Duodenal mucosa (tissue), 2 donors: ENCODE results near the gene UNC13B.

Source experiments
- H3K27ac ChIP-seq: one replicate; pipeline ENCODE4 v1.7.0; 2013; ENCODE audit warnings: low read depth, low read length
- H3K27me3 ChIP-seq, 2 donors: one replicate each; pipeline ENCODE4 v1.7.0; 2013; ENCODE audit warnings: low read length in 2 of 2, control low read depth in 1 of 2; ENCODE audit not compliant: insufficient read depth in 2 of 2, control insufficient read depth in 1 of 2
- H3K36me3 ChIP-seq, 2 donors: one replicate each; pipeline ENCODE4 v1.7.0; 2013; ENCODE audit warnings: low read length in 2 of 2, control low read depth in 1 of 2; ENCODE audit not compliant: insufficient read depth in 2 of 2, control insufficient read depth in 1 of 2
- H3K4me1 ChIP-seq, 2 donors: one replicate each; pipeline ENCODE4 v1.7.0; 2013; ENCODE audit warnings: low read length in 2 of 2, control low read depth in 1 of 2; ENCODE audit not compliant: insufficient read depth in 2 of 2, control insufficient read depth in 1 of 2
- H3K4me3 ChIP-seq, 2 donors: one replicate each; pipeline ENCODE4 v1.7.0; 2013; ENCODE audit warnings: low read length in 2 of 2, low read depth in 1 of 2
- H3K9ac ChIP-seq, 2 donors: one replicate each; pipeline ENCODE4 v1.7.0; 2013; ENCODE audit warnings: low read length in 2 of 2, low read depth in 1 of 2
- H3K9me3 ChIP-seq, 2 donors: one replicate each; pipeline ENCODE4 v1.7.0; 2013; ENCODE audit warnings: low read length in 2 of 2, control low read depth in 1 of 2; ENCODE audit not compliant: control insufficient read depth in 1 of 2

UNC13B gene

DNA sequence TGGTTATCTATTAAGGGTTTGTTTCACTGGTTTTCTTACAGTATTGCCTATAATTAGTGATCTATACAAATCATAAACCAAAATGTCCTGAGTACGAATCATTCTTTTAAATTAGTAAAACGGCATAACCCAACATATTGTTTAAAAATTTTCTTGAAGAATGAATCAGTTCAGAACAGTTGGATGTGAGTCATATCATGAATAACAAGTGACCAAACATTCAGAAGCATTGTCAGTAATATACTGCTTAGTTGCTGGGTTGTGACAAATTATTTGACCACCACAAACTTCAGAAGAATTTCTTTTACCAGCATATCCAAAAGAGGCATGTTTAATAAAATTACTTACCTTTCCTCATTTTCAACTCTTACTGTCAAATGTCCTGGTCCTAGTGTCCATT is 111.2 kb downstream of the UNC13B start:
- Histone ChIP-seq H3K9ac (no peak overlapping the region), H3K4me1 (no peaks in the 10 kb centered on the region), H3K27ac (no peak overlapping the region), H3K27me3 (no peaks in the 10 kb centered on the region), H3K9me3 (no peaks in the 10 kb centered on the region), H3K4me3 (no peak overlapping the region), H3K36me3 (no peaks in the 10 kb centered on the region)

DNA sequence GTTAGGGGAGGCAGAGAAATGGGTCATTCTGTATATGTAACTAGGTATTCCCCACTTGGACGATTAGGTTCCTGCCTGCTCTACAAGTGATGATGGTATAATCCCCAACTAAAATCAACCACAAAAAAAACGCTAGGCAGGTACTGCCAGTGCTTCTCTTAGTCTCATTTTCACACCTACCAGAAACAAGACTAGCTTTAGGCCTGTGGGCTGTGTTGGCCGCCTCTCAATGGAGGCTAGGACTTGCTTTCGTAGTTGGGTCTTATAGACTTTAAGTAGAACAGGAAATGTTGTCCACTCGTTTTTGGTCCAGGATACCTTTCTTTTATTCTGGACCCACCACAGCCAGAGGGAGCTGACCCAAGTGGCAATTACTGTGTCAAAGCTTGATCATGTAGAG is 111.8 kb downstream of the UNC13B start:
- no peak overlapping the region for H3K4me3 ChIP-seq
- H3K27ac ChIP-seq, result no peak overlapping the region
- no peak overlapping the region for H3K9ac ChIP-seq
- no peaks in the 10 kb centered on the region for H3K36me3 ChIP-seq
- no peaks in the 10 kb centered on the region for H3K4me1 ChIP-seq
- no peaks in the 10 kb centered on the region for H3K27me3 ChIP-seq
- H3K9me3 ChIP-seq, result no peaks in the 10 kb centered on the region

DNA sequence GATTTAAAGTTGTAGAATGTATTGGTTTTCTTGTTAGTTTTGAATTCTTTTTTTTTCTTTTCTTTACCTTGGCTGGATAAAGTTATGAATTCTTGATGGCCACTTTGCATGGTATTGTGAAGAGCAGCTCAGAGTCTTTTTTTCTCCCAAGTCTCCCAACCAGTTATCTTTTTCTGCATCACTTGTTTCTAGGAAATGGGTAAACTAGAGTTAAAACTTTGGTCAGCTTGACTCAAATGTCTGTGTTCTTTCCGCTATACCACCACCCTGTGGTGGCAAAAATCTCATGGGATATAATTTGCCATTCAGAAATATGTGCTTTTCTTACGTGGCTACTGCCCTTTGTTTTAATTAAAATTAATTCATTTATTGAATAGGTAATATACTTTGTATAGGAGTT is 113.2 kb downstream of the UNC13B start:
- Histone ChIP-seq H3K4me3 (no peak overlapping the region), H3K27me3 (no peaks in the 10 kb centered on the region), H3K9ac (no peak overlapping the region), H3K9me3 (no peaks in the 10 kb centered on the region), H3K36me3 (no peaks in the 10 kb centered on the region), H3K4me1 (no peaks in the 10 kb centered on the region), H3K27ac (no peak overlapping the region)

DNA sequence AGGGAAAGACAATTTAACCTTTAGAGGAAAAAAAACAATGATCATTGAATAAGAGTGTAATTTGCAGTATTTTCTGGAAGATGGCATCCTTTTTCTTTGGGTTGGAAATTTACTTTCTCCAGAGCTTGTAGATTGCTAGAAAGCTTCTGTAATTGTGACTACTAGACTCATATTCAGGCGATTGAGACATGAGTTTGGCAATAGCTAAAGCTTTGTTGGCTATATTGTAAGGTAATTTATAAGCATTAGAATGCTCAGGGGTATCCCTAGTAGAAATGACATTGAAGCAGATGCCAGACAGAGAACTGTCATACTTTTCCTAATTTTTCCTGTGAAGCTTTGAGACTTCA is 115.3 kb downstream of the UNC13B start:
- Histone ChIP-seq H3K36me3 (no peaks in the 10 kb centered on the region), H3K4me3 (peak overlapping the region; percentile 45 to 46), H3K4me1 (no peaks in the 10 kb centered on the region), H3K9ac (no peak overlapping the region), H3K27ac (no peak overlapping the region), H3K27me3 (no peaks in the 10 kb centered on the region), H3K9me3 (no peaks in the 10 kb centered on the region)

DNA sequence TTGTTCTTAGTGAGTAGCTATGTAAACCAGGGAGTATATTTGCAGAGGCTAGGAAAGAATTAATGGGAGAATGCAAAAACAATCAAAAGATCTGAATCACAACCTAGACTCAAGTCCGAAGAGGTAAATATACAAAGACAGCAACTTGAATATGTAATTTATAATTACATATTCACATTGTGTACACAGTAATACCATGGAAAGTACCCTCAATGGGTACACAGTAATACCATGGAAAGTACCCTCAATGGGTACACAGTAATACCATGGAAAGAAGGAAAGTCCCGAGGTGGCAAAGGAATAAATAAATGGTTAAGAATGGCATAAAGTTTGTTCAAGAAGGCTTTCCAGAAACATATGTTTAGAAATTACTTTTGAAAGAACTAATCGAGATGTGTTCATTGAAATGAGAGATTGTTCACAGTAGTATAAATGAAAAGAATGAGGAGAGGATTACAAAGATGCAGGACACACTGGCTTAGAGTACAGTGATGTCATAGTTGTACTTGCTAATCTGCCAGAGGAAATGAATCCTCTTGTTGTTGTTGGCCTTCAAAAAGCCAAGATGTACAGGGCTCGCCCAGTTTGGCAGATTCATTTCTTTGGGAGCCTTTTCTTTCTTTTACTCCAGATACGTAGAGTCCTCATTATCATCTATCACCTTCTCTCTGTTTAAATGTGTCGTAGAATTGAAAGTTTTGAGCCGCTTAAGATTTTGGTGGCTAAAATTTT is 116.0 kb downstream of the UNC13B start:
- no peak overlapping the region for H3K9ac ChIP-seq
- H3K36me3 ChIP-seq, result no peaks in the 10 kb centered on the region
- H3K27me3 ChIP-seq, result no peaks in the 10 kb centered on the region
- H3K4me3 ChIP-seq, result no peak overlapping the region
- H3K4me1 ChIP-seq, result no peaks in the 10 kb centered on the region
- no peak overlapping the region for H3K27ac ChIP-seq
- H3K9me3 ChIP-seq, result no peaks in the 10 kb centered on the region

DNA sequence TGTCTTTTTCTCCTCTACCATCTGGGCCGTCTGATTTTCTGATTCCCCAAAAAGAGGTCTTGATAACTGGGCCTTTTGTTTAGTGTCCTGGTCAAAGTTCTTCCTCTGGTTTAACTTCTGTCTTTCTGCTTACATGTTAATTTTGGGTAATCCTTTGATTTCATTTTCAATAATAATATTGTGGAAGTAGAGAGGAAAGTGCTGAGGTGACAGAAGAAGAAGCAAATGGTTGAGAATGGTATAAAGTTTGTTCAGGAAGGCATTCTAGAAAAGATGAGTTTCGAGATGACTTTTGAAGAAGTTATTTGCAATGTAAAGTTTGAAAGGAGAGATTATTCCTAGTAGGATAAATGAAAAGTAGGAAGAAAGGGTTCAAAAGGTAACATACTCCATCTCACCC is 118.1 kb downstream of the UNC13B start:
- Histone ChIP-seq H3K9me3 (no peaks in the 10 kb centered on the region), H3K27ac (no peak overlapping the region)

DNA sequence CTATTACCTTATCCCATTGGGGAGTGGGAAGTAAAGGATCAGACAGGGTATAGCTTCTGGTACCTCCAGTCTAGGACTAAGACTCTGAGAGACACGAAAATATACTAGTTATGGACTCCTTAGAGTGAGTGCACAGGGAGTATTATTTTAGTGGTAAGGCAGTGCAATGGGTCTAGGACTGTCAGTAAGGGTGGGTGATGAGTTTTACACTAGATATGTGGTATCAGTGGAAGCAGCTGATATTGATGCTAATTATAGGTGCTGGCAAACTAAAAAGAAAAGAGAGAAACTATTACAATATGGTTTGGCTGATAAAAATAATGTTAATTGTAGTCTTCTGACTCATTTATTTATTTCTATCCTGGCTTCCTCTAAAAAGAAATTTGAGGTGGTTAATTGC is 118.6 kb downstream of the UNC13B start:
- no peaks in the 10 kb centered on the region for H3K4me1 ChIP-seq
- H3K9me3 ChIP-seq, result no peaks in the 10 kb centered on the region
- no peak overlapping the region for H3K9ac ChIP-seq
- H3K27me3 ChIP-seq, result no peaks in the 10 kb centered on the region
- no peak overlapping the region for H3K27ac ChIP-seq
- no peaks in the 10 kb centered on the region for H3K36me3 ChIP-seq
- no peak overlapping the region for H3K4me3 ChIP-seq

More for the DNA sequence above, 118.1 kb downstream of the UNC13B start:
- Histone ChIP-seq H3K4me1 (no peaks in the 10 kb centered on the region), H3K4me3 (no peak overlapping the region), H3K27me3 (no peaks in the 10 kb centered on the region), H3K36me3 (no peaks in the 10 kb centered on the region), H3K9ac (no peak overlapping the region)

DNA sequence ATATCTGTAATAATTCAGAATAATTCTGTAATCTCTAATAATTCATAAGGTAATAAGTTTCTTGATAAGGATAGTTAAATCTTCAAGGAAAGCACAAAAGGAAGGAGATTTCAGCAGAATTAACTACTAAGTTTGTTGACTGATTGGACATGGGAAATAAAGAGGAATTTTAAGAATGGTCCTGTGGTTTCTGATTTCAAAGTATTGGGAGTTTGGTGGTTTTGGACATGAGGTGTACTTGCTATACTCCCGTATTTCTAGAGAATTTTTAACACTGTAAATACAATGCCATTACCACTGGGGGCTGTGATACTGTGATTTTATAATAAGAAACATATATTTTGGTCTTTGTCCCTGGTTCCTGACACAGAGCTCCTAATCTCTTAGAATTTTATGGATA is 123.9 kb downstream of the UNC13B start:
- H3K9ac ChIP-seq, result no peak overlapping the region
- no peaks in the 10 kb centered on the region for H3K9me3 ChIP-seq
- no peak overlapping the region for H3K27ac ChIP-seq
- H3K4me1 ChIP-seq, result no peaks in the 10 kb centered on the region
- no peaks in the 10 kb centered on the region for H3K27me3 ChIP-seq
- no peaks in the 10 kb centered on the region for H3K36me3 ChIP-seq
- H3K4me3 ChIP-seq, result no peak overlapping the region

DNA sequence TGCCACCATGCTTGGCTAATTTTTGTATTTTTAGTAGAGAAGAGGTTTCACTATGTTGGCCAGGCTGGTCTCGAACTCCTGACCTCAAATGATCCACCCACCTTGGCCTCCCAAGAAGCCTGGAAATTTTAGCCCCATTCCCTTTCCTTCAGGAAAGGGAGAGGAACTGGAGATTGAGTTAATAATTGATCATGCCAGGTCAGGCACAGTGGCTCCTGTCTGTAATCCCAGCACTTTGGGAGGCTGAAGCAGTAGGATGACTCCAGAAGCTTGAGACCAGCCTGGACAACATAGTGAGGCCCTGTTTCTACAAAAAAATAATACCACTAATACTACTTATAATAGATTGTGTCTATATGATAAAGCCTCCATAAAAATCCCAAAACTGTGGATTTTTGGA is 124.6 kb downstream of the UNC13B start:
- Histone ChIP-seq H3K4me1 (no peaks in the 10 kb centered on the region), H3K27me3 (no peaks in the 10 kb centered on the region), H3K4me3 (no peak overlapping the region), H3K9ac (no peak overlapping the region), H3K9me3 (no peaks in the 10 kb centered on the region), H3K27ac (no peak overlapping the region), H3K36me3 (no peaks in the 10 kb centered on the region)

DNA sequence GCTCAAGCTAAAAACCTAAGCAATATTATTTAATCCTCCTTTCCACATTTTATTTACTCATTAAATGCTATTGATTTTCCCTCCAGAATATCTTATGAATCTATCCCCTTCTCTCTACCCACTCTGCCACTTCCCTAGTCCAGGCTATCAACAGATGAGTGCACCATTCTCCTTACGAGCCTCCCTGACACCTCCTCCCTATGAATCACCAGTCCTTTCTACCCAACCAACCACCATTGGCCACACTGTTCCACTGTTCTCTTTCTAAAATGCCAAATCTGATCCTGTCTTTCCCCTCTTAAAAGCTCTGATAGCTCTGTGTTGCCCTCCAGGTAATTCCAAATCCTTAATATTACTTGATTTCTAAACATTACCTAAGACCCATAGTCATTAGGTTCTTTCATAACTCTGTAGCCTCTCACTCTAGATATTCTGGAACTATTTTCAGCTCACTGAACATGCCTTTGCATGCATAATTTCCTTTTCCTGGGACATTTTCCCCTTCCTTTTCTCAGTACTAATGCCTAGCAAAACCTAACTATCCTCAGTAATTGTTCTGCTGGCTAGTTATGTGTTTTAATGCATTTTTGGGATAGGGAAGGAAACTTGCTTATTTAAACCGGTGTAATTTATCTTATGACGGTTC is 126.3 kb downstream of the UNC13B start:
- H3K9ac ChIP-seq, result no peak overlapping the region
- H3K27ac ChIP-seq, result no peak overlapping the region
- no peaks in the 10 kb centered on the region for H3K36me3 ChIP-seq
- no peaks in the 10 kb centered on the region for H3K27me3 ChIP-seq
- H3K4me1 ChIP-seq, result no peaks in the 10 kb centered on the region
- H3K4me3 ChIP-seq, result no peak overlapping the region
- no peaks in the 10 kb centered on the region for H3K9me3 ChIP-seq
